Ovary (tissue), 3 donors: ENCODE data around the gene PRKCH.

Experiments
- POLR2A ChIP-seq: fragments of 450-650 bp; IDR thresholded peaks from one replicate; pipeline ENCODE4 v1.6.1; 2017; ENCODE audit warnings: antibody characterized with exemption, mild to moderate bottlenecking, moderate library complexity
- TF ChIP-seq, protein P1 (sequence below), 3 donors: fragments of 450-650 bp in 2 of 3; fragments of 200-600 bp in 1 of 3; IDR thresholded peaks; one replicate each; pipeline versions ENCODE4 v1.5.1 to v1.8.0; 2016 to 2022; ENCODE audit warnings: antibody characterized with exemption in 3 of 3, mild to moderate bottlenecking in 1 of 3
- donor health status: DM: no; HTN: no; CAD: no.

DNA sequence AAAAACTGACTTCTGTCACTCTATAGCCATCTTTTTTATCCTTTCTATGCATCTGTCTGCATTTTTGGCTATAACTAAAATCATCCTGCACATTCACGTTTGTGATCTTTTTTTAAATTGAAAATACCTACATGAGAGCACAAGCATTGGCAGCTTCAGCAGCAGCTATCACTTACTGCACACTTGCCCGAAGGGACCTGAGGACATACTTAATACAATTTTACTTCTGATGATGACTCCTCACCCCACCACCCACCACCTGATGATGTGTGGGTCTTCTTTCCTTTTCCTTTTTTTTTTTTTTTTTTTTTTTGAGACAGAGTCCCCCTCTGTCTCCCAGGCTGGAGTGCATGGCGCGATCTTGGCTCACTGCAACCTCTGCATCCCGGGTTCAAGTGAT is 160.3 kb downstream of the PRKCH start:
- TF ChIP-seq POLR2A: no peak
- TF ChIP-seq, protein P1, sequence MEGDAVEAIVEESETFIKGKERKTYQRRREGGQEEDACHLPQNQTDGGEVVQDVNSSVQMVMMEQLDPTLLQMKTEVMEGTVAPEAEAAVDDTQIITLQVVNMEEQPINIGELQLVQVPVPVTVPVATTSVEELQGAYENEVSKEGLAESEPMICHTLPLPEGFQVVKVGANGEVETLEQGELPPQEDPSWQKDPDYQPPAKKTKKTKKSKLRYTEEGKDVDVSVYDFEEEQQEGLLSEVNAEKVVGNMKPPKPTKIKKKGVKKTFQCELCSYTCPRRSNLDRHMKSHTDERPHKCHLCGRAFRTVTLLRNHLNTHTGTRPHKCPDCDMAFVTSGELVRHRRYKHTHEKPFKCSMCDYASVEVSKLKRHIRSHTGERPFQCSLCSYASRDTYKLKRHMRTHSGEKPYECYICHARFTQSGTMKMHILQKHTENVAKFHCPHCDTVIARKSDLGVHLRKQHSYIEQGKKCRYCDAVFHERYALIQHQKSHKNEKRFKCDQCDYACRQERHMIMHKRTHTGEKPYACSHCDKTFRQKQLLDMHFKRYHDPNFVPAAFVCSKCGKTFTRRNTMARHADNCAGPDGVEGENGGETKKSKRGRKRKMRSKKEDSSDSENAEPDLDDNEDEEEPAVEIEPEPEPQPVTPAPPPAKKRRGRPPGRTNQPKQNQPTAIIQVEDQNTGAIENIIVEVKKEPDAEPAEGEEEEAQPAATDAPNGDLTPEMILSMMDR (IDR thresholded peaks at IDR 0.05): no peak
